Duodenal mucosa (tissue), 2 donors: Measurements from ENCODE around the gene ECE1.

ENCODE experiments used
- H3K27ac ChIP-seq: one replicate; pipeline ENCODE4 v1.7.0; 2013; ENCODE audit warnings: low read depth, low read length
- H3K27me3 ChIP-seq, 2 donors: one replicate each; pipeline ENCODE4 v1.7.0; 2013; ENCODE audit warnings: low read length in 2 of 2, control low read depth in 1 of 2; ENCODE audit not compliant: insufficient read depth in 2 of 2, control insufficient read depth in 1 of 2
- H3K36me3 ChIP-seq, 2 donors: one replicate each; pipeline ENCODE4 v1.7.0; 2013; ENCODE audit warnings: low read length in 2 of 2, control low read depth in 1 of 2; ENCODE audit not compliant: insufficient read depth in 2 of 2, control insufficient read depth in 1 of 2
- H3K4me1 ChIP-seq, 2 donors: one replicate each; pipeline ENCODE4 v1.7.0; 2013; ENCODE audit warnings: low read length in 2 of 2, control low read depth in 1 of 2; ENCODE audit not compliant: insufficient read depth in 2 of 2, control insufficient read depth in 1 of 2
- H3K4me3 ChIP-seq, 2 donors: one replicate each; pipeline ENCODE4 v1.7.0; 2013; ENCODE audit warnings: low read length in 2 of 2, low read depth in 1 of 2
- H3K9ac ChIP-seq, 2 donors: one replicate each; pipeline ENCODE4 v1.7.0; 2013; ENCODE audit warnings: low read length in 2 of 2, low read depth in 1 of 2
- H3K9me3 ChIP-seq, 2 donors: one replicate each; pipeline ENCODE4 v1.7.0; 2013; ENCODE audit warnings: low read length in 2 of 2, control low read depth in 1 of 2; ENCODE audit not compliant: control insufficient read depth in 1 of 2

Gene ECE1

DNA sequence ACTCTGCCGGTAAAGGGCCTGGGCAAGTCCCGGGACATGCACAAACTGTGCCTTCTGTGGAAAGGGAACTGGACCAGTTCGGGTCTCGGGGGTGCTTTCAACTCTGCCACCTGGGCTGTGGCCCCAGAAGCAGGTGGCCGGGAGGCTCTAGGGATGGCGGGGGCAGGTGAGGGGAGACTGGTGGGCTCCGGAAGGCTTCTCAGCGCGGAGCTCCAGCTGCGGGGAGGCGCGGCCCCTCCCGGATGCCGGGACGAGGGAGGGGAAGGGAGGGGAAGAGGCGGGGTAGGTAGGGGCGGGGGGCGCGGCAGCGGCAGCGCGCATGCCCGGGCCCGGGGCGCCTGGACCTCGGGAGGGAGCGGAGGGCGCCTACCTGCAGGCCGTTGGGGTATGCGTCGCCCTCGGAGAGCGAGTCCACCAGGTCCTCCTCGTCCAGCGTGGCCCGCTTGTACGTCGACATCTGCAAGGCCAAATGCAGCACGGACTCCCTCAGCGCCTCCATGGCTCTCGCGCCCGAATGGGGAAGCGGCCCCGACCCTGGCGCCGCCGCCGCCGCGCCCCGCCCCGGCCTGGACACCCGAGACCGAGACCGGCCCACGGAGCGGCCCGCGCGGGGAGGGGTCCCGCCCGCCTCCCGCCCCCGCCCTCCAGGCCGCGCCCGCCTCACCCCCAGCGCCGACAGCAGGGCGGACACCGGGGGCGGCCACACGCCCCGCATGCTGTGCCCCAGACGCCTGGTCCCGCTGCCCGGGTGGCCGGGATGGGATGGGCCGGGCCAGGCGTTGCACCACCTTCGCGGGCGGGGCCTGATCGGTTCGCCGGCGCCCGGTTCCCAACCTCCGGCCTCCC lies at the start of gene ECE1:
TSS of gene ECE1 (minus strand) at position 764 of the 846 bp plus-strand sequence. CDS start at position 715, 49 bp downstream.
- Histone ChIP-seq H3K36me3 (peaks cover 0 to 3% of the 10 kb centered on the region in 2 donors), H3K9me3 (no peaks in the 10 kb centered on the region), H3K4me3 (peak within 1 kb of the TSS; percentile 67 to 71), H3K27me3 (no peaks in the 10 kb centered on the region), H3K4me1 (peaks cover 47 to 58% of the 10 kb centered on the region in 2 donors), H3K9ac (peak within 1 kb of the TSS; percentile 47 to 55), H3K27ac (peak within 1 kb of the TSS; percentile 5)

DNA sequence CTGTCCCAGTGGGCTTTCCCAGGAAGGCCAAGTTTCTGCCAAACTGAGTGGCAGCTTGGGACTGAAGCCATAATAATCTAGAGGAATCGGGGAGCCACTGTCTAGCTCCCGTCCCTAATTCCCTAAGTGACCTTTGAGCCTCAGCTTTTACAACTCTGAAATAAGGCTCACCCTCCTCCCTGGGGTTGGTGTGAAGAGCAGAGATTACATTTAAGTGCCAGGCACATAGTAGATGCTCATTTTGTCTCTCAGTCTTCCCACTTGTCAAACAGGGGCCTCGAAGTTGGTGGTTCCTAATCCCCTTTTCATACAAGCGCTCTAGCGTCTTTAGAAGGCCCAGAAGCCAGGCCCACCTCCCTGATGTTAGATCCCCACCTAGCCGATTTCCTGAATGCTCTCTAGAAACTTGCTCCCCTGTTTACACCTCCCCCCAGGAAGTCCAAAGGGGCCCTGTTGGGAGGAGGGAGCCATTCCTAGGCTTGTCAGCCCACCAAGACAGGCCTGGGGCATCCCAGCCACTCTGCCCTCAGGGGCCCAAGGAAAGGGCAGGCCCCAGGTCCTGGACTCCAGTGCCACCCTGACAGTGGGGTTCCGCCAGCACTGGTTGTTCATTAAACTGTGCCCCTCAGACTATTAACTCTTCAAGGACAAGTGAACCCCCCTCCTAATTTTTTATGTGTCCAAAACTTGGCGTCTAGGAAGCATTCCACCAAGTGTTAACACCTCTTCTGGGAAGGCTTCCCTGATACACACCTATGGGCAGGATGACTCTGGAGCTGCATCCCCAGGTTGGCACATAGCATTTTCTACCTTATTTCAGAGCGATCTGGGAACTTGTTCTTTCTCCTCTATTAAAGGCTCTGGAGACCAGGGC lies 49.3 kb upstream of the ECE1 start:
- peak overlapping the region in 1 of 2 donors; percentile 29 for H3K9ac ChIP-seq
- H3K4me1 ChIP-seq = peaks cover 88 to 92% of the 10 kb centered on the region in 2 donors

GRCh38 chr1:21338573-21339355 lies 48.5 kb upstream of the ECE1 start:
- peak overlapping the region in 1 of 2 donors; percentile 1 for H3K4me3 ChIP-seq
- peaks cover 88 to 92% of the 10 kb centered on the region in 2 donors for H3K4me1 ChIP-seq
- peak overlapping the region; percentile 29 to 38 for H3K9ac ChIP-seq
- no peaks in the 10 kb centered on the region for H3K36me3 ChIP-seq
- peak overlapping the region; percentile 54 for H3K27ac ChIP-seq
- H3K9me3 ChIP-seq = no peaks in the 10 kb centered on the region
- no peaks in the 10 kb centered on the region for H3K27me3 ChIP-seq

More for the DNA sequence above, 49.3 kb upstream of the ECE1 start:
- H3K27me3 ChIP-seq = no peaks in the 10 kb centered on the region
- H3K4me3 ChIP-seq = peak overlapping the region in 1 of 2 donors; percentile 1
- peak overlapping the region; percentile 54 for H3K27ac ChIP-seq
- H3K9me3 ChIP-seq = no peaks in the 10 kb centered on the region
- H3K36me3 ChIP-seq = no peaks in the 10 kb centered on the region

GRCh38 chr1:21337928-21338572 lies 47.8 kb upstream of the ECE1 start:
- Histone ChIP-seq H3K36me3 (no peaks in the 10 kb centered on the region), H3K4me3 (no peak overlapping the region), H3K9me3 (no peaks in the 10 kb centered on the region), H3K27me3 (no peaks in the 10 kb centered on the region), H3K4me1 (peaks cover 83 to 88% of the 10 kb centered on the region in 2 donors), H3K9ac (peak overlapping the region in 1 of 2 donors; percentile 38), H3K27ac (peak overlapping the region; percentile 54)

DNA sequence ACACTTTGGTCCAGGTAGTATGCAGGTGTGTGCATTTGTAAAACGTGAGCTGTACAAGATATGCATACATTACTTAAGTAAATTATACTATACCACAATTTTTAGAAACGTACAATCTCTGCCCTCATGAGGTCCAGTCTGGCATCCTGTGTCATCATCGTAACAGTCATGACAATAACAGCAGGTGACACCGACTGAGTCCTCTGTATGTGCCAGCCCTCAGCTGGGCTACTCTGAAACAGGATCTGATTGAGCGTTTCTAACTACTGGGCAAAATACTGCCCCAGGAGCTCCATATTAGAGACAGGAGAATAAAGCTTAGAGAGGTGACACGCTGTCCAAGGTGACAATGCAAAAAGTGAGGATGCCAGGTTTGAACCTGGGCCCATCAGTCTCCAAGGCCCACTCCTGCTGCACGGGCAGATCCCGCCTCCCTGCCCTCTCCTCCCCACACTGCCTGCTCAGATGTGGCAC lies 47.2 kb upstream of the ECE1 start:
- H3K4me3 ChIP-seq = no peak overlapping the region
- no peaks in the 10 kb centered on the region for H3K9me3 ChIP-seq
- no peak overlapping the region for H3K9ac ChIP-seq
- peaks cover 81 to 82% of the 10 kb centered on the region in 2 donors for H3K4me1 ChIP-seq
- H3K27ac ChIP-seq = peak overlapping the region; percentile 54
- H3K36me3 ChIP-seq = no peaks in the 10 kb centered on the region
- no peaks in the 10 kb centered on the region for H3K27me3 ChIP-seq

DNA sequence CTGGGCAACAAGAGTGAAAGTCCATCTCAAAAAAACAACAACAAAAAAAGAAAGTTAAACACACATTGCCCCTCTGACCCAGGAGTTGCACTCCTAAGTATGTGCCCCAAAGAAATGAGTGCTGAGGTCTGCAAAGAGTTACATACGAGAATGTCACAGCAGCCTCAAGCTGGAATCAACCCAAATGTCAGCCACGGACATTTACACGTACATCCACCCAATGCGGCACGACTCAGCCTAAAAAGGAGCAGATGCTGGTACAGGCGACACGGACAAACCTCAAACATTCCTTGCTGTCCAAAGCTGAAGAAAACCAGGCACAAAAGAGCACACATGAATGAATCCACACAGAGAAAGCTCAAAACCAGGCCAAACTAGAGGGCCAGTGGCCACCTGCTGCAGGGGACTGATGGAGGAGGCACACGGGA lies 46.8 kb upstream of the ECE1 start:
- peak overlapping the region in 1 of 2 donors; percentile 2 for H3K4me3 ChIP-seq
- H3K9ac ChIP-seq = no peak overlapping the region
- peak overlapping the region; percentile 7 for H3K27ac ChIP-seq

DNA sequence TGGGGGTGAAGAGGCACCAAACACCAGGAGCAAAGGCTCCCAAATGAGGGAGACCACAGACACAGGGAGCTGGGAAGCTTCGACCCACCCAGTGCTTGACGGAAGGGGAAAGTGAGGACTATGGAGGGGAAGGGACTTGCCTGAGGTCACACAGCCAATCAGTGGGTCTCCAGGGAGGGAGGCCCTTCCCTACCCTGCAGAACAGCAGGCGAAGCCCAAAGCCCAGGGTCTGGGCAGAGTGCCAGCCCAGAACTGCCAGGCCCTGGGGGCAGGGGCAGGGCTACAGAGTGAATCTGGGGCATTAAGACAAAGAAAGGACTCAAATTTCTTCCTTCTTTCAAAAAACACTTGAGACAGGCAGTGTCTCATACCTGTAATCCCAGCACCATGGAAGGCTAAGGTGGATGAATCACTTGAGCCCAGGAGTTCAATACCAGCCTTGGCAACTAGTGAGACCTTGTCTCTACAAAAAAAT lies 45.5 kb upstream of the ECE1 start:
- Histone ChIP-seq H3K9me3 (no peaks in the 10 kb centered on the region), H3K4me3 (no peak overlapping the region), H3K27me3 (no peaks in the 10 kb centered on the region), H3K27ac (no peak overlapping the region), H3K4me1 (peaks cover 74 to 76% of the 10 kb centered on the region in 2 donors), H3K9ac (peak overlapping the region in 1 of 2 donors; percentile 12), H3K36me3 (no peaks in the 10 kb centered on the region)

More for the DNA sequence above, 46.8 kb upstream of the ECE1 start:
- no peaks in the 10 kb centered on the region for H3K27me3 ChIP-seq
- no peaks in the 10 kb centered on the region for H3K36me3 ChIP-seq
- H3K4me1 ChIP-seq = peaks cover 81% of the 10 kb centered on the region in 2 donors
- no peaks in the 10 kb centered on the region for H3K9me3 ChIP-seq

DNA sequence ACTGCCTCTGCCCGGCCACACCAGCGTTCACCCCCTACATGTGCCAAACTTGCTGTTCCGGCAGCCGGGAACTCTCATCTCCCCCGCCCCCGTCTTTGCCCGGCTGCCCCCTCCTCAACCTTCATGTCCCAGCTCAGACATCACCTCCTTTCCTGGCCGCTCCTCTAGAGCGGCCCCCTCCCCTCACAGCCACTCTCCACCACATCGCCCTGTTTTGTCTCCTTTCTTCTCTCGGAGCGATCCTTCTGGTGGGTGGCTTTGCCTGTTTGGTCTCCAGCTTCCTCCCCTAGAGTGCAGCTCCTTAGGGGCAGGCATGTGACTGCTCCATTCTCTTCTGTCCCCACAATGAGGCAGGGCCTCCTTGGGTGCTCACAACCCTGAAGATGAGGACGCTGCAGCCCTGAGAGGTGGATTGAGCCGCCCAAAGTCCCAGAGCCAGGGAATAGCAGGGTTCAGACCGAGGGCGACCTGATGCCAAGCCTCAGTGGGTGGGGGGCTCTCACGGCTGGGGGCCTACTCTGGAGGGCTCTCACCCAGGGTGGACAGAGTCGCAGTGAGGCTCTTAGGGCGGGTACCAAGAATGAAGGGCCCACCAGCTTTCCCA lies 44.9 kb upstream of the ECE1 start:
- H3K27ac ChIP-seq = peak overlapping the region; percentile 28

More for the DNA sequence above, 44.9 kb upstream of the ECE1 start:
- Histone ChIP-seq H3K36me3 (no peaks in the 10 kb centered on the region), H3K9me3 (no peaks in the 10 kb centered on the region), H3K4me3 (peak overlapping the region; percentile 27 to 48), H3K4me1 (peaks cover 74 to 78% of the 10 kb centered on the region in 2 donors), H3K9ac (peak overlapping the region; percentile 12 to 52), H3K27me3 (no peaks in the 10 kb centered on the region)
